GM21423 (cell line): ENCODE results near the gene S100Z.
"Not testable (repeated sequence)": the region's sequence is repeated elsewhere in the genome, so short reads cannot be mapped to it uniquely, and the experiment has no call there.

Experiments
- ATAC-seq: cut with Tn5 transposase; IDR thresholded peaks from one replicate; pipeline ENCODE4 v1.9.1; 2021; ENCODE audit warnings: mild to moderate bottlenecking, moderate library complexity; ENCODE audit not compliant: unreplicated experiment

The S100Z gene

DNA sequence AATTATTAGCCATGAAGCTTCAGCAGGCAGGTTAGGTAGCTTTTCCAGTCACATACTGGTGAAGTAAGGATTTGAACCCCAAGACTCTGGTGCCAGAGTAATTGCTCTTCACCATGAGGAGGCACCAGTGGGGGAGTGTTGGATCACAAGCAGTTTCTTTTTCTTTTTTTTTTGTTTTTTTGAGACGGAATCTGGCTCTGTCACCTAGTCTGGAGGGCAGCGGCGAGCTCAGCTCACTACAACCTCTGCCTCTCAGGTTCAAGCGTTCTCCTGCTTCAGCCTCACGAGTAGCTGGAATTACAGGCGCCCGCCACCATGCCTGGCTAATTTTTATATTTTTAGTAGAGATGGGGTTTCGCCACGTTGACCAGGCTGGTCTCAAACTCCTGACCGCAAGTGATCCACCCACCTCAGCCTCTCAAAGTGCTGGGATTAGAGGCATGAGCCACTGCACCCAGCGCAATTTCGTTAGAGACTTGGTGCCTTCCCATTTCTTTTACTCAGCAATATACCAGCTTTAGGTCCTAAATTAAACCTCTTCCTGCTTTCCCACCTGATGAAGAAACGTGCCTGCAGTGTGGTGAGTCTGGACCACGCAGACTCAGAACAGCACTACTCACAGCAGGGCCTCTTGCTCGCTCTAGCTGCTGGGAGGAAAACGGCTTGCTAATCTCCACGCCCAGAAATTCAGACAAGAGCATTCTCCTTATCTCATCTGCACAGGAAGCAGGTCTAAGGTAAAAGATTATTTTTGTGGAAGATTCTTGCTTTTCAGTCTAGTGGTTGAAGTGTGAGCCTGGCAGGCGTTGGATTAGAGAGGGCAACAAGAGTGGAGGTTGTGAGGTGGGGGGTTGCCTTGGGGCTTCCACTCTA lies at the start of gene S100Z:
TSS of gene S100Z (plus strand) at position 596 of the 873 bp plus-strand sequence. CDS start 25,346 bp downstream, outside the sequence.
- no peak for ATAC-seq

- no peak for ATAC-seq
Observed at GRCh38 chr5:76800579-76800978, 49.2 kb upstream of the S100Z start.

GRCh38 chr5:76801159-76801802 lies 48.5 kb upstream of the S100Z start:
- ATAC-seq: no peak

GRCh38 chr5:76801803-76802195 lies 48.0 kb upstream of the S100Z start:
- no peak for ATAC-seq

DNA sequence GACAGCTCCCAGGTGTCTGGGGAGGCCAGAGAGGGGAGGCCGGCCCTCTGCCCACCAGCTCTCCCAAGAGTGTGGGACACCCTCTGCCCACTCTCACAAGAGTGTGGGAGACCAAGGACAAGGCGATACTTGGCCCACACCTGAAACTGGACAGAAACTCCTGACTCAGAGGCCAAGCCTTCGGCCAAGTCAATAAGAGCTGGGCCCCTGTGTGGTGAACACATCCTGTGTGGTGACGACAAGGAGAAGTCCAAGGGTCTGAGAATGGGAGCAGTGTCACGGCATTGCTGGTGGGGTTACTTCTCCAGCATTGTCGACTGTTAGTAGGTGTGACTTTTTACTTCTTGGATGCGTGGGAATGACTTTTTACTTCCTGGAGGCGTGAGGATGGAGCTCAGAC lies 45.5 kb upstream of the S100Z start:
- ATAC-seq: no peak

GRCh38 chr5:76805821-76806505 lies 43.9 kb upstream of the S100Z start:
- no peak for ATAC-seq

- no peak for ATAC-seq
Observed at GRCh38 chr5:76807296-76807695, 42.5 kb upstream of the S100Z start.

DNA sequence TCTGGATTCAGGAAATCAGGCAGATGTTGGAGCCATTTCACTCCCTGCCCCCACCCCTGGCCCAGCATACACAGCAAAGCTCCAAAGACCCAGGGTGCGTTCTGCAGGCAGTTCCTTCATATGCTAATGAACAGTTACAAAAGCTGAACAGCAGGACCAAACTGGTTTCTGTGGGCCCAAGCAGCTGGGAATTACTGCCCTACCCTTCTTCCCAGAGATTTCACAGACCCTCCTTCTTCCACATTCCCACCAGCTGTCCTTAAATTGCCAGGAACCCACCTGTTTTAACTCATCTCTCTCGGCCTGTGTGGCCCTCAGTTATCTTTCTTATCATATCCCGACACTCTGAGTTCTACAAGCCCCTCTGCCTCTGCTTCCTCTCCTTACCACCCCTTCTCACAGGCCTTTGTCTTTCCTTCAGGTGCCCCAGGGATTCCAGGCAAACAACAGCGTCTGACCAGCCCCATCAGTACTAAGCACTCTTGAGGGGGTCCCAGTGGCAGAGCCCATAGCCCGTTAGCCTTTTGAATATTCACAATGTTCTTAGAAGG lies 41.6 kb upstream of the S100Z start:
- no peak for ATAC-seq

DNA sequence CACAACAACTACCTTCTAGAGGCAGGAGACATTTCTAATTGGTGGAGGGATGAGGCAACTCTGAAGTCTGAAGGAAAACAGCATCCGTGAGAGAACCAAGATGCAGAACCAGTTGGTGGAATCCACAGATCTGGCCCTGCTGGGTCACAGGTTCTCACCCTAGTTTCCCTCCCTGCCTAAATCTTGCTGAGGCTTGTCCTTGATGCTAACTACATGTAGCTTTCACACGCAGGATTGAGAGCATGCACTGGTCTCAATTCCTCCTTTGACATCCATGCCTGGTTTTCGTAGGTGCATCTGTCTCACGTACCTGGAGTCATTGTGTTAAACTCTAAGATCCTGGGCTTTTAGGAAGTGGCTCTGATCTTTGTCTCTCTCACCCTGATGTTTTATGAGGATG lies 40.7 kb upstream of the S100Z start:
- ATAC-seq: no peak

DNA sequence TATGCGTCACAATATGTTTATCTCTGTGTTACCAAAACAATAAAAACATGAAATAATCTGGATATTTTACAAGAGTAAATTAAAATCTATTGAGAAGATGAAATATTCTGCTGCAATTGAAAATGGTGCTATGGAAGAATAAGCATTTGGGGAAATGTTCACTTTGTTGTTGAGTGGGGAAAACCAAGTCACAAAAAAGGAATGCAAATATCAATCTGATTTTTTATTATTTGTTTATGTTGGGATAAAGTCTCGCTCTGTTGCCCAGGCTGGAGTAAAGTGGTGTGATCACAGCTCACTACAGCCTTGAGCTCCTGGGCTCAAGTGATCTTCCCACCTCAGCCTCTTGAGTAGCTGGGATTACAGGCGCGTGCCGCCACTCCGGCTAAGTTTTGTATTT lies 39.6 kb upstream of the S100Z start:
- no peak for ATAC-seq

DNA sequence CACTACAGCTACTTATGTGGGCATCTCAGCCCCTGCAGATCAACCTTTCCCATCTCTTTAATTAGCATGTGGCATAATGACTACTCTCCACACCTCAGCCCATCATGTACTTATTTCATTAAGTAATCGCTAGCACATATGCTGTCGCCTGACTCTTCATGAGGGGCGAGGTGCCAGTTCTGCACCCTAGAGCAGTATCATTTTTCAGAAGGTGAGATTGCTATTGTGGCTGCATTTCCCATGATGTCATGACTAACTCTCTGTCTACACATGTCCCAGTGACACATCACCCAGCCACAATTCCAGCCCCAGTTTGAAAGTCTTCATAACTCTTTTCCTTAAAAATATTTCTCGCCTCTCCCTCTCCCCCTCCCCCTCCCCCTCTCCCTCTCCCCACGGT lies 38.6 kb upstream of the S100Z start:
- no peak for ATAC-seq

DNA sequence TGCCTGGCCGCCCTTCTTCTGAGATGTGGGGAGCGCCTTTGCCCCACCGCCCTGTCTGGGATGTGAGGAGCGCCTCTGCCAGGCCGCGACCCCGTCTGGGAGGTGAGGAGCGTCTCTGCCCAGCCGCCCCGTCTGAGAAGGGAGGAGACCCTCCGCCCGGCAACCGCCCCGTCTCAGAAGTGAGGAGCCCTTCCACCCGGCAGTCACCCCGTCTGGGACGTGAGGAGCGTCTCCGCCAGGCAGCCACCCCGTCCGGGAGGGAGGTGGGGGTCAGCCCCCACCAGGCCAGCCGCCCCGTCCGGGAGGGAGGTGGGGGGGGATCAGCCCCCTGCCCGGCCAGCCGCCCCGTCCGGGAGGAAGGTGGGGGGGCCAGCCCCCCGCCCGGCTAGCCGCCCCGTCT lies 37.6 kb upstream of the S100Z start:
- ATAC-seq: not testable (repeated sequence)

GRCh38 chr5:76813982-76814562 lies 35.7 kb upstream of the S100Z start:
- ATAC-seq: no peak

GRCh38 chr5:76816110-76816831 lies 33.5 kb upstream of the S100Z start:
- no peak for ATAC-seq

DNA sequence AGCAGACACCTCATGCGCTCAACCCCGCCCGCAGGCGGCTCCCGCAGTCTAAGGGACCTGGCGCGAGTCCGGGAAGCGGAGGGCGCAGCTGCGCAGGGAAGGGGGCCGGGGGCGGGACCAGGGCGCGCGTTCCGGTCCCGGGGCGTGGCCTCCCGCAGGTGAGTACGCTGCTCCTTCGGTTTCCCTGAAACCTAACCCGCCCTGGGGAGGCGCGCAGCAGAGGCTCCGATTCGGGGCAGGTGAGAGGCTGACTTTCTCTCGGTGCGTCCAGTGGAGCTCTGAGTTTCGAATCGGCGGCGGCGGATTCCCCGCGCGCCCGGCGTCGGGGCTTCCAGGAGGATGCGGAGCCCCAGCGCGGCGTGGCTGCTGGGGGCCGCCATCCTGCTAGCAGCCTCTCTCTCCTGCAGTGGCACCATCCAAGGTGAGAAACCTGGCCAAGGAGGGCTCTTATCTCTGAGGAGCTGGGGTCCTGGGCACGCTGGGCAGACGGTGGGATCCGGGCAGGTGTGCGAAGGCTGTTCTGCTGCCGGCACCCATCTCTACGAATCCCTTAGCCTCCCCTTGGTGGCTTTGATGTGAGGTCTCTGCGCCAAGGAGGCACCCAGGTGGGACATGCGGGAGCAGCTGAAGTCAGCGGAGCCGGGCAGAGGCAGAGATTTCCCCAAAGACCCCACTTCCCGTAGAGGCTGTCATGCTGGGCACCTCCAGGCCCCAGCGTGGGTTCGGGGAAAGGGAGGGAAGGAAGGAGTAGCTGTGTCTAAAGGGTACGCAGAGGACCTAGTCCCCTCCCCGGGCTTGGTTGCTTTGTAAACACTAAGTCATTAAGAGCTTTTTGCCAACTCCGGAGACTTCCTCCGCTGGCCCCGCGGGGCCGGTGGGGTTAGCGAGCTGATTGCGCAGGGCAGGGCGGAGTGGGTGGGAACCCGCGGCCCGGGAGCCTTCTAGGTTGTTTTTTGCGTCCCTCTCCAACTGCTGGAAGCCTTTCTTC lies 30.7 kb upstream of the S100Z start, which contains the start of gene F2RL1:
TSS of gene F2RL1 (plus strand) at position 187 of the 988 bp plus-strand sequence. CDS start at position 340, 153 bp downstream.
- no peak for ATAC-seq

DNA sequence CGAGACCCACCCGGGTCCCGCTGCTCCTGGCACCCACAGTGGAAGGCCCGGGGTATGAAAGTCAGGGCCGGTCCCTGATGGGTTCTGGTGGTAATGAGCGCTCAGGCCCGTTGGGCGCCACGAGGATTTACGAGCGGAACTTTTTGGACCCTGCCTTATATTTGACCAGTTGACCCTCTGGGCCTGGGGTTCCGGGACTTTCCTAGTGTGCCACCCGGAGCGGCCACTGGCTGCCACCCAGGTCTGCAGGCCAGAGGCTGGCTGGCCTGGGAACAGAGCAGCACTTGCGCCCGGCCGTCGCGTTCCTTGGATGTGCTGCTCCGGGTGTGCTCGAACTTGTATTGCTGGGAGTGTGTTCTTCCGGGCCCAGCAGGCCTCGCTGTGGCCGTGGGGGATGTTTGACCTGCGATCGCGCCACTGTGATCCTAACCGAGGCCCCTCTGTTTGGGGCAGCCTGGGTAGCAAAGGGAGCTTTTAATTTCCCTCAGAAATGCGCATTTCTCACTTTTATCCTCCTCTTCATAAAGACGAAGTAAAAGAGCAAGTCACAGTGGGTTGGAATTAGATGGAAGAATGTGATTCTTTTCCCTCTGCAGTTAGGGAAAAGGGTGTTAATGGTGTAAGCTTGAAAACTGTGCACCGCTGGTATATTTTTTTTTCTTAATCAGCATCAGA lies 29.8 kb upstream of the S100Z start:
- ATAC-seq: no peak

DNA sequence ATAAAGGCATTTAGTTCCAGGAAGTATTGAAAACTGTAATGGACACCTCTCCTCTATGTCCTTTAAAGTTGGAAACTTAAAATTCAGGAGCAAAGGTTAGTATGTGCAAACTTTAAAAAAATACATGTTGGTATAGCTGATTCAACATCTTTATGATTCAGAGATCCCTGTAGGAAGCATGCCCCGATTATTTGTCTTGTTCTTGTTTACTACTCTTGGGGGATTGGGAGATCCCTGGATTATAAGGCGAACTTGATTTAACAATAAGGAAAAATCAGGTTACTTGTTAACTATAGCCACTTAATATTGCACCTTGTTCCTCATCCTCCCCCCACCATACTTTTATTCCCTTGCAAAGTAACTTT lies 29.3 kb upstream of the S100Z start:
- no peak for ATAC-seq

DNA sequence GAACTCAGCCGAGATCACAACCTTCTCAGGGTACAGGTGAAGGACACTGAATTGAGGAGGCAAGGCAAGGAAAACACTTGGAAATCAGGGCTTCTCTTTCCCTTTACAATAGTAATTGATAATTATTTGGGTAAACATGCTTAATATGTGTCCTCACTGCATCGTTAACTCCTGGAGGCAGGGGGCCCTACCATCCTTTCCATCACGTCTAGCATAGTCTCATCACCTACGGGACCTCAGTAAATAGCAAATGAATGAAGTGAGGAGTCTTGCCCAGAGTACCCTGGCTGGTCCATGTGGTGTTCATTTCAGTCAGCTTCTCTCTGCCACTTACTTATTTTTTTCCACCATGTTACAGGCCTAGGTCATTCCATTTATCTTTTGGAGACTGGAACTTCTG lies 28.7 kb upstream of the S100Z start:
- ATAC-seq: no peak
